RWPE1 (cell line): ENCODE data around the gene COBL.
A peak's percentile ranks its signal among the peaks of the same experiment; 100 is the strongest.

Experiments
- CTCF ChIA-PET: fragments of 350-600 bp; sonication (Branson Sonifier 250); formaldehyde crosslinking; extraction: SDS; loops from one replicate; lab custom pipeline; 2021; lab: Yijun Ruan, JAX
- POLR2A ChIA-PET: fragments of 400-600 bp; formaldehyde crosslinking; extraction: SDS; loops from one replicate; lab custom pipeline; 2020; ENCODE audit warnings: antibody characterized with exemption; ENCODE audit not compliant: low non-redundant PET; lab: Yijun Ruan, JAX
- DNase-seq: peaks from one replicate; pipeline ENCODE4 v3.0.0; 2012; ENCODE audit warnings: low spot score
- H3K27ac ChIP-seq: fragments of 450-650 bp; 2 replicates; pipeline ENCODE4 v1.5.1; 2017
- TF ChIP-seq, protein P1 (sequence below): fragments of 450-650 bp; conservative IDR thresholded peaks from 2 replicates; pipeline ENCODE4 v1.5.1; 2017; ENCODE audit warnings: low read depth, mild to moderate bottlenecking

COBL gene

DNA sequence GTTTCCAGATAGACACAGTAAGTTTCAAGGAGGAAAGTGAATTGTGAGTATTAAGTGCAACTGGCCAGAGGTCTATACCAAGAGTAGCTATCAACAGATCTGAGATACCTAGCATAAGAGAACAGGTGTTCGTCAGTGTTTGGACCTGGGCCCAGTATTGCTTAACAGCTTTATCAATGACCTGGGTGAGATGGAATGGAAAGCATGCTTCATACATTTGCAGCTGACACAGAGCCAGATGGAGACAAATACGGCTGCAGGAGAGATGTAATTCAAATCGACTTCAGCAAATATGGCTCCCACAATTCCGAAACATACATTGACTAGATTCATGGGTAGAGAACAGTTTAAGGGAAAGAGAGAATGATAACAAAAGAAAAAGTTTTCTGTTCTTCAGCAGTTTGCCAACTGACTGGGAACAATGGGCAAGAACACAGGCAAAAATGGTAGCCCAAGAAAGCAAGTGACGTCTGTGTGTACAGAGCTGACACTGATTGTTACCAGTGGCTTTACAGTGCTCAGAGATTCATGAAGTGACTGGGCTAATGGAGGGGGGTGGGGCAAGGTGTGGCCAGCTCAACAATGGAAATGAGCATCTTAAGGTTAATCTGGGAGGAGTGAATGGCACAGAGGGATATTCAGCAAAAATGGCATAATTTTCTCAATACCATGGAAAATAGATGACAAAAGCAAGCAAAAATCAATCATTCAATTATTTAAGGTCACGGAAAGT, 28.0 kb upstream of the COBL start:
- CTCF ChIA-PET, result interaction anchor here (0.8 to 1.3 kb wide), 2 partner anchors 182 to 203 kb away, joined by 5 read pairs; no protein-coding TSS in a partner anchor
- TF ChIP-seq, protein P1, sequence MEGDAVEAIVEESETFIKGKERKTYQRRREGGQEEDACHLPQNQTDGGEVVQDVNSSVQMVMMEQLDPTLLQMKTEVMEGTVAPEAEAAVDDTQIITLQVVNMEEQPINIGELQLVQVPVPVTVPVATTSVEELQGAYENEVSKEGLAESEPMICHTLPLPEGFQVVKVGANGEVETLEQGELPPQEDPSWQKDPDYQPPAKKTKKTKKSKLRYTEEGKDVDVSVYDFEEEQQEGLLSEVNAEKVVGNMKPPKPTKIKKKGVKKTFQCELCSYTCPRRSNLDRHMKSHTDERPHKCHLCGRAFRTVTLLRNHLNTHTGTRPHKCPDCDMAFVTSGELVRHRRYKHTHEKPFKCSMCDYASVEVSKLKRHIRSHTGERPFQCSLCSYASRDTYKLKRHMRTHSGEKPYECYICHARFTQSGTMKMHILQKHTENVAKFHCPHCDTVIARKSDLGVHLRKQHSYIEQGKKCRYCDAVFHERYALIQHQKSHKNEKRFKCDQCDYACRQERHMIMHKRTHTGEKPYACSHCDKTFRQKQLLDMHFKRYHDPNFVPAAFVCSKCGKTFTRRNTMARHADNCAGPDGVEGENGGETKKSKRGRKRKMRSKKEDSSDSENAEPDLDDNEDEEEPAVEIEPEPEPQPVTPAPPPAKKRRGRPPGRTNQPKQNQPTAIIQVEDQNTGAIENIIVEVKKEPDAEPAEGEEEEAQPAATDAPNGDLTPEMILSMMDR, result no peak
- POLR2A ChIA-PET, result interaction anchor here (0.7 kb wide), 1 partner anchor 25 kb away, joined by 3 read pairs; no protein-coding TSS in a partner anchor
- no peak overlapping the region for H3K27ac ChIP-seq
- DNase-seq, result peak; percentile 75

DNA sequence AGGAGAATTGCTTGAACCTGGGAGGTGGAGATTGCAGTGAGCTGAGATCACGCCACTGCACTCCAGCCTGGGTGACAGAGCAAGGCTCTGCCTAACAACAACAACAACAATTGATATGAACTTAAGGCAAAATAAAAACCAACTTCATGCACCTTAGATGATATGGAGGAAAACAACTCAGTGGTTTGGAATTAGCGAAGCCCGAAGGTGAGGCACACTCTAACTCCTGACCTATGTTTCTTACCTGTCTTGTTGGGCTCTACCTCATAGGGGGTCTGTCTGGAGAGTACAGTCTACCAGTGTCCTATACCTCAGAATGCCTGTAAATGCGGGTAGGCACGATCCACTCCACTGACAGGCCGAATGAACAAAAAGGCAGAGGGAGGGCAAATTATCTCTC, 24.3 kb upstream of the COBL start:
- POLR2A ChIA-PET, result no interaction called here

GRCh38 chr7:51340029-51340838, 23.6 kb upstream of the COBL start:
- TF ChIP-seq, protein P1, result no peak
- peak; percentile 59 for DNase-seq
- POLR2A ChIA-PET, result no interaction called here
- no peak overlapping the region for H3K27ac ChIP-seq
- CTCF ChIA-PET, result interaction anchor here (0.6 to 0.8 kb wide), 2 partner anchors 14 to 136 kb away, joined by 3 to 9 read pairs; no protein-coding TSS in a partner anchor

More for the DNA sequence above, 24.3 kb upstream of the COBL start:
- CTCF ChIA-PET, result no interaction called here
- no peak overlapping the region for H3K27ac ChIP-seq
- no peak for DNase-seq
- TF ChIP-seq, protein P1, result no peak

DNA sequence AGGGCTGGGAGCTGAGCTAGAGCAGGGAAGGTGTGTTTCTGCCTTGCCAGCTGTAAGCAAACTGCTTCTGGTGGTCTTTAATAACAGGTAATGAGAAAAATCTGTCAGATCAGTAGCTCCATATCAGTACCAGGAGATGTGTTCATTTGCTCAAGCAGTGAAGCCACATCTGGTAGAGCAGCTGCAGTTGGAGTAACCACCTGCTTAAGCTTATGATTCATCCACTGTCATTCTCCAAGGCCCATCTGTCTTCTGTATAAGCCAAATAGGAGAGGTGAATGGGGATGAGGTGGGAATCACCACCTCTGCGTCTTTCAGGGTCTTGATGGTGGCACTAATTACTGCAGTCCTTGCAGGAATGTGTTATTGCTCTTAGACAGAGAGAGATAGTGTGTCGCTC, 18.4 kb upstream of the COBL start:
- ChIA-PET CTCF (no interaction called here), POLR2A (no interaction called here)

GRCh38 chr7:51329696-51330263, 13.2 kb upstream of the COBL start:
- ChIA-PET POLR2A (no interaction called here), CTCF (no interaction called here)
- H3K27ac ChIP-seq, result no peak overlapping the region
- DNase-seq, result no peak
- TF ChIP-seq, protein P1, result no peak

More for the DNA sequence above, 18.4 kb upstream of the COBL start:
- TF ChIP-seq, protein P1, result no peak
- no peak overlapping the region for H3K27ac ChIP-seq
- DNase-seq, result no peak

GRCh38 chr7:51328351-51328801, 11.8 kb upstream of the COBL start:
- TF ChIP-seq, protein P1, result no peak
- CTCF ChIA-PET, result interaction anchor here (0.7 kb wide), 1 partner anchor 7 kb away, joined by 3 read pairs; no protein-coding TSS in a partner anchor
- POLR2A ChIA-PET, result no interaction called here
- no peak for DNase-seq
- H3K27ac ChIP-seq, result no peak overlapping the region
